GM21737 (cell line): ENCODE results near the gene ADAP1.

ENCODE experiments used
- ATAC-seq: cut with Tn5 transposase; IDR thresholded peaks from one replicate; pipeline ENCODE4 v1.9.1; 2021; ENCODE audit warnings: mild to moderate bottlenecking, moderate library complexity; ENCODE audit not compliant: unreplicated experiment

The ADAP1 gene

GRCh38 chr7:897771-898376 lies 56.6 kb downstream of the ADAP1 start:
- ATAC-seq, result no peak

DNA sequence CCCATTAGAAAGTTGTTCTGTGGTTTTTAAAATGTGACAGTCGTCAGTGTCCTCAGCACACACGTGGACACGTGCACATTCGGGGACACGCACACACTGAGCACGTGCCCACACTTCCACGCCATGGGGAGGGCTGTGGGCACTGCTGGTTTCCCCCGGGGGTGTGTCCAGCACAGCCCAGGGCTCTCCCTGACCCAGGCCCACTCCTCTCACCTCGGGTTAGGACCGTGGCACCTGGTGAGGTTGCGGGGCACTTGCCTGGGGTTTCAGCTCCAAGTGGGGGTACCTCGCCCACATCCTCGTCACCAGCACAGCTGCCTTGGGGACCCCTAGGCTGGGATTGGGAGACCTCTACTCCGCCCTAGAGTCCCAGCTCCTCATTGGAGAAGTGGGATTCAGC lies 57.4 kb downstream of the ADAP1 start:
- ATAC-seq, result no peak

DNA sequence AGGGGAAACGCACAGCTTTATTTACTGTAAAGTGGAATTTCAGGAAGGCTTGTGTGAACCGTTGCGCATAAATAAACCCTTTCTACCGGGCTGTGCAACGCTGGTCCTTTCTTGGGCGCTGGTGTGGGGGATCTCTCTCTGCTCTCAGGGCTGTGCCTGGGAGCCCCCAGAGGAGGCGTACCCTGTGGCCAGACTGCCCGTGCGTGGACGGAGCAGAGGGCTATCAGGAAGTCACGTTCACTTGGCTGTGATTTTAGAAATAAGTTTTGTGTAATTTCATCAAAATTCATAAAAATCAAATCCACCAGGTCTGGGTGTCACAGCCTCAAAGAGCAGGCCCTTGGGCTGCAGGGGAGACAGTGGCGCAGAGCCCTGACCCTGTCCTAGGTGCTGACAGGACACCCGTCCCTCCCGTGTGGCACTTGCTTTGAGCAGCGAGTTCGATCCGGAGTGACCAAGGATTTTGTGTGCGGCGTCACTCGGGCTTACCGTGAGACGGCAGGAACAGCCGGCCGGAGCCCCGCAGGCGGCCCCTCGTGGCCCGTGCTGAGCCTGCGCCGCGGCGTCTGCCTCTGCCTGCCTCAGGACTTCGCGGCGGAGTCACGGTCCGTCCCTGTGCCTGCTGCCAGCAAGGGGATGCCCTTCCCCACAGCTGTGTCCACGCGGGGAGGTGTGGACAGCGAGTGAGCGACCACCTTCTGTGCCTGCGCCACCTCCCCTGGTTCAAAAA lies 58.0 kb downstream of the ADAP1 start:
- ATAC-seq, result no peak

GRCh38 chr7:895451-896052 lies 58.9 kb downstream of the ADAP1 start:
- ATAC-seq, result no peak

DNA sequence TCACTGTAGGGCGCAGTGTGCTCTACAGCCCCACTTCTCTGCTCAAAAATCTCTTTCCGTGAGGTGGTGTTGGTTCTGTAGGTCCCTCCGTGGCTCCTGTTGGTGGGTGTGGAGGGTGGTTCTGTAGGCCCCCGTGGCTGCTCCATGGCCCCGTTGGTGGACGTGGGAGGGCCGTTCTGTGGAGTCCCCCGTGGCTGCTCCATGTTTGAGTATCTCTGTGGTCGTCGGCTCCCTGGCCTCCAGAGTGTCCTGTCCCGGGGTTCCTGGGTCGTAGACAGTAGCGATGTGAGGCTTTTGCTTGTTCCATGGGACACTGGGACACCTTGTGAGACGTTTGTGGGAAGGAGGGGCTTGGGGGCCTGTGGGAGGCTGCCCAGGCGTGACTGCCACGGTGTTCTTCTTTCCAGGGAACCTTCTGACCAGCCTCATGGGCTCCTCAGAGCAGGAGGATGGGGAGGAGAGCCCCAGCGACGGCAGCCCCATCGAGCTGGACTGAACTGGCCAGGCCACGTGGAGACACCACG lies 59.5 kb downstream of the ADAP1 start:
- ATAC-seq, result no peak

- ATAC-seq, result no peak
Observed at GRCh38 chr7:894164-894867, 60.2 kb downstream of the ADAP1 start.

- ATAC-seq, result no peak
Observed at GRCh38 chr7:893686-894085, 60.8 kb downstream of the ADAP1 start.

GRCh38 chr7:892648-893593 lies 61.6 kb downstream of the ADAP1 start:
- no peak for ATAC-seq

DNA sequence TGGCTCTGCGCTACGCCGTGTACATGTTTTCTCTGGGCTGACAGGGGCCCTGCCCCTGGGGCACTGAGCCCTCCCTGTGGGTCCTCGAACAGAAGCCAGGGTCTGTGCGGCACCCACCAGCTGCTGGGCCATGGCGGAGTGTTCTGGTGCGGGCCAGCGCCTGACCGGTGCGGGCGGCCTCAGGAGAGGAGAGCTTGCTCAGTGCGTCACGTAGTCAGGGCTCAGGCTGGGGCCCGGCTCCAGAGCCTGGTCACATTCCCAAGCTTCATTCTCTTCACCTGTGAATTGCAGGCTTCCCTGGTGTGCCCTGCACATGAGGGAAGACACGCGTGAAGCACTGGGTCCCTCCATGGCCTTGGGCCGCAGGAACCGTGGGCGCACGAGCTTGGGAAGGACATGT lies 62.7 kb downstream of the ADAP1 start:
- ATAC-seq, result no peak

DNA sequence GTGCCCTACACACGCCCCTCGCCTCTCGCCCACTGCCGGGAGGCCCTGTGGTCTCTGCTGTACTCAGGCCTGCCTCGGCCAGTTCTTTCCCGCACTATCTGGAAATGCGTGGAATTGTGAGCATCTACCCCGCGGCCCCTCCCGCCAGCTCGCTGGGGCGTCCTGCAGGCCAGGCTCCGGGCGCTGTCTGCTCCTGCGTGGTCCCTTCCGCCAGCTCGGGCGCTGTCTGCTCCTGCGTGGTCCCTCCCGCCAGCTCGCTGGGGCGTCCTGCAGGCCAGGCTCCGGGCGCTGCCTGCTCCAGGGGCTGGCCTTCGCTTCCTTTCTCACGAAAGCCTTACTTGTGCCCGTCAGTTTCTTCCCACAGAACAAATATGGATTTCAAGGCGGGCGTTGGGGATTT lies 63.2 kb downstream of the ADAP1 start:
- no peak for ATAC-seq

- no peak for ATAC-seq
Observed at GRCh38 chr7:890868-891267, 63.6 kb downstream of the ADAP1 start.

DNA sequence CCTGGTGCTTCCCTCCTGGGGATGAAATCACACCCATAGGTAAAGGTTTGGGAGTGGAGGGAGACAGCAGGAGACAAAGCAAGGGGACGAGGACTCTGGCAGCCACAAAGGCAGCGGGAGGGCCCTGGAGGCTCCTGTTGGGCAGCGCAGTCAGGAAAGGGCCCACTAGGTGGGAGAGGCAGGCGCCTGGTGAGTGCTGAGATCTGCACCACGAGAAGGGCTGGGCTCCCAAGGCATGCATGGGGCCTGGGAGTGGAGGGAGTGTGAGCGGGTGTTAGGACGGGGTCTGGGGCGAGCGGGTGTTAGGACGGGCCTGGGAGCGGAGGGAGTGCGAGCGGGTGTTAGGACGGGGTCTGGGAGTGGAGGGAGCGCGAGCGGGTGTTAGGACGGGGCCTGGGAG lies 65.1 kb downstream of the ADAP1 start:
- ATAC-seq, result no peak

DNA sequence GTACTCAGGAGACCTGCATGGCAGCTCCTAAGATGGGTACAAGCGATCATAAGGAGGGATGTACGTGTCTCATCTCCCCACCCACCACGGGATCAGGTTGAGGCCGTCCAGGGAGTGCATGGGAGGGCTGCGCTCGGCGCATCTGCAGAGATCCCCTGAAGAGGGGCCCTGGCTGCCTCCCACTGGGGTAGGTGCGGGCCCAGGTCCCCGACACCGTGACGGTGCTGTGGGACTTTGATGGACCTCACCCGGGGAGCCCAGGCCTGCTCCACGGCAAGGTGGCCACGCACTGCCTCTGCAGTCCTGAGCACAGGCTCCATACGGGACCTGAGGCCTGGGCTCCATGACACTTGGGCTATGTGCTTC lies 65.5 kb downstream of the ADAP1 start:
- ATAC-seq, result no peak

DNA sequence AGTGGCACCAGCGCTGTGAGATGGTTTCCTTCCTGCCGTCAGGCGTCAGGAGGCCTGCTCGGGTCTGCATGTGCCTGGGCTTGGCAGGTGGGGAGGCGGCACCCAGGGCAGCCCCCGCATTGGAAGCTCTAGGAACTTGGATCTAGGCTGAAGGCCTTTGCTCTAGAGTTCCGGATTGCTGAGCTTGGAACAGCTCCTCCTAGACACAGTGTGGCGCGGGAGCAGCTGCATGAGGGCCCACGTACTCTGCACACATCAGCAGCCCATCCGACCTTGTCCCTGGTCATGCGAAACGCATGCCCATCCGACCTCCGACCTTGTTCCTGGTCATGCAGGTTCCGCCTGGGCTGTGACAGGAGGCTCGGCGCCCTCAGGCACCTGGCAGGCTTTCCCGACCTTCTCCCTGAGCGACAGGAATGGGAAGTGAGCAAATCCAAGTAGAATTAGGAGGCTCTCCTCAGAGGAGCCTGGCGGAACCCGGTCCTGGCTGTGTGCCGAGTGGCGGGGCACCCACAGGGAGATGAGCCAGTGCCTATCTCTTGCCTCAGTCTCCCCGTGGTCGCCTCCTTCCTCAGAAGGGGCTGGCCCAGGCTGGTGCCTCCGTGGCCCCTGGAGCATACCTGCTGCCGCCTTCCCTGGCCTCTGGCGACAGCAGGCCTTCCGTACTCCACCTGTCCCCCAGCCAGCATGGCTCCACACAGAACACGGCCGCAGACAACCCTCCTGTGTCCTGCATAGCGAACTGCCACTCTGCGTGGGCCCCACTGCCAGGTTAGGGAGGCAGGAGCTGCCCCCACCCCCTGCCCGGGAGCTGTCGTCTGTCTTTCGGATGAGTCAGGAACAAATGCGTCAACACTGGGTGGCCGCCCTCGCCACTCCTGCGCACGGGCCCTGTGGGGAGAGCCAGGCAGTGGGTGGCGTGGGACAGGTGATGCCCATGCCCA lies 66.1 kb downstream of the ADAP1 start:
- ATAC-seq, result no peak

DNA sequence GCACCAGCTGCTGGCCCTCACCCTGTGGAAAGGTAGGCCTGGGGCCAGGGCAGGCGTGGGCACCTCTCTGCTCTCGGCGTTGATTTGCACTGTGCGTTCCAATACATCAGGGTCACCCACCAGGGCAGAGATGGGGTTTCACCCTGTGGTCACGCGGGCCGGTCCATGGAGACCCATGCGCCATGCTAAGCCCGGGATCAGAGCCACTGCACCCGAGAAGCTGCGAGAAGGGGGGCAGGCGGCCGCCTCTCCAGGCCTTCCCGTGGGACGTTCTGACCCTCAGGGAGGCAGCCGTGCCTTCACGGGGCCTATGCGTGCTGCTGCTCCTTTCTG lies 67.0 kb downstream of the ADAP1 start:
- ATAC-seq, result no peak

GRCh38 chr7:886626-887487 lies 67.6 kb downstream of the ADAP1 start:
- no peak for ATAC-seq

DNA sequence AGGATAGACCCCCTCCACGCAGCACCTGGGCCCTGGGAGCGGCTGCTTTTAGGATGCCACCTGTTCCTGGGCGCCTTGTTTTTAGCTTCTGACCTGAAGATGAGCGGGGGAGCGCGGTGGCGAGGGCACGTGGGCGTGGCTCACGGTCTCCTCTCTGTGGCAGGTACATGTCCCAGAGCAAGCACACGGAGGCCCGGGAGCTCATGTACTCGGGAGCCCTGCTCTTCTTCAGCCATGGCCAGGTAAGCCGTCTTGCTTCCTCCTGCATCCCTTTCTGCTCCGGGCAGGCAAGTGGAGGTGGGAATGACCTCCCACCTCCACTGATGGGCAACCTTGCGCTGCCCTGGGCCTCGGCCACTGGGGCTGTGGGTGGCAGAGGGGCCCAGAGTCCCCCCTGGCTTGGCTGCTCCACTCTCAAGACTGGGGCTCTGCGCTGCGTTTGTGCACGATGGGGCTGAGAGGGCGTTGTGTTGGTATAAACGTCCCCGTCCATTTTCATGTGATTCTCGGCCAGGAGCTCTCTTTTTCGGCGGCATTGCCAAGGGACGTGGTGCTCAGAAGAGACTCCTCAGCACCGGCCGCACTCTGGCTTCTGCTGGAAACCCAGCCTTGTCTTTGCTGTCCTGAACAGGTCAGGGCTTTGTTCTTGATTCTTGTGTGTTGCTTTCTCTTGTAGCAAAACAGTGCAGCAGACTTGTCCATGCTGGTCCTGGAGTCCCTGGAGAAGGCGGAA lies 68.4 kb downstream of the ADAP1 start:
- ATAC-seq, result no peak
